MM.1S (cell line): Measurements from ENCODE around the gene MAPKAP1.

Experiments used
- EZH2phosphoT487 ChIP-seq: fragments of 300-600 bp; sonication (generic); IDR thresholded peaks from 2 replicates; pipeline ENCODE4 v1.6.1; 2018; ENCODE audit warnings: antibody characterized with exemption, low read length
- TF ChIP-seq, protein P1 (sequence below): fragments of 300-600 bp; sonication (generic); IDR thresholded peaks from 2 replicates; pipeline ENCODE4 v1.5.1; 2016; ENCODE audit warnings: antibody characterized with exemption, low read length, mixed read lengths

DNA sequence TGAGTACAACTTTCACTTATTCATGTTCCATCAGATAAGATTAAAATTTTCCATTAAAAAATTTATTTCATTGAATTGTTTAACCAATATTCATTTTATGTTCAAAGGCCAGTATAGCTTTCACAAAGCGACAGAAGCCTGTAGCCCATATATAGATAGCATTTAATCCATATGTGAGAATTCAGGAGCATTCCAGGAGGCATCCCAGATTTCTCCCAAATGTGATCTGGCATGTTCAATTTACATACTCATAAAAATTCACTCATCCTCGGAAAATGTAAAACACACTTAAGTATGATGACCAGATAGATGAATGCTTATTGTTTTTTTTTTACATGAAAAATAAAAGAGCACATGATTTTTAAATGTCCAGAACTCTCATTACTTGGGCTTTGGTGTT lies 141.9 kb downstream of the MAPKAP1 start:
- TF ChIP-seq, protein P1, sequence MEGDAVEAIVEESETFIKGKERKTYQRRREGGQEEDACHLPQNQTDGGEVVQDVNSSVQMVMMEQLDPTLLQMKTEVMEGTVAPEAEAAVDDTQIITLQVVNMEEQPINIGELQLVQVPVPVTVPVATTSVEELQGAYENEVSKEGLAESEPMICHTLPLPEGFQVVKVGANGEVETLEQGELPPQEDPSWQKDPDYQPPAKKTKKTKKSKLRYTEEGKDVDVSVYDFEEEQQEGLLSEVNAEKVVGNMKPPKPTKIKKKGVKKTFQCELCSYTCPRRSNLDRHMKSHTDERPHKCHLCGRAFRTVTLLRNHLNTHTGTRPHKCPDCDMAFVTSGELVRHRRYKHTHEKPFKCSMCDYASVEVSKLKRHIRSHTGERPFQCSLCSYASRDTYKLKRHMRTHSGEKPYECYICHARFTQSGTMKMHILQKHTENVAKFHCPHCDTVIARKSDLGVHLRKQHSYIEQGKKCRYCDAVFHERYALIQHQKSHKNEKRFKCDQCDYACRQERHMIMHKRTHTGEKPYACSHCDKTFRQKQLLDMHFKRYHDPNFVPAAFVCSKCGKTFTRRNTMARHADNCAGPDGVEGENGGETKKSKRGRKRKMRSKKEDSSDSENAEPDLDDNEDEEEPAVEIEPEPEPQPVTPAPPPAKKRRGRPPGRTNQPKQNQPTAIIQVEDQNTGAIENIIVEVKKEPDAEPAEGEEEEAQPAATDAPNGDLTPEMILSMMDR = no peak
- no peak for TF ChIP-seq EZH2phosphoT487
